HG03196 (cell line): ENCODE data around the gene VEZT.
"Not testable (repeated sequence)": the region's sequence is repeated elsewhere in the genome, so short reads cannot be mapped to it uniquely, and the experiment has no call there.

Source experiments
- ATAC-seq: cut with Tn5 transposase; IDR thresholded peaks from one replicate; pipeline ENCODE4 v1.9.1; 2021; ENCODE audit not compliant: unreplicated experiment

VEZT gene

GRCh38 chr12:95217377-95218149, at the start of gene VEZT, which contains the start of gene FGD6:
TSS of gene VEZT (plus strand) at chr12:95217807. CDS start at chr12:95217851, 44 bp downstream.
TSS of gene FGD6 (minus strand) at chr12:95217467. CDS start at chr12:95217240, 227 bp downstream.
- ATAC-seq: peak; percentile 92

- ATAC-seq: no peak
These were observed 48.9 kb upstream of the VEZT start for GRCh38 chr12:95168746-95169145.

- ATAC-seq: no peak
These were observed 48.2 kb upstream of the VEZT start for GRCh38 chr12:95169368-95169767.

GRCh38 chr12:95173392-95174251, 44.0 kb upstream of the VEZT start:
- ATAC-seq: no peak

- ATAC-seq: no peak
These were observed 40.3 kb upstream of the VEZT start for GRCh38 chr12:95177201-95177768.

- no peak for ATAC-seq
These were observed 39.5 kb upstream of the VEZT start for GRCh38 chr12:95178136-95178535.

GRCh38 chr12:95179011-95179410, 38.6 kb upstream of the VEZT start:
- no peak for ATAC-seq

GRCh38 chr12:95181103-95181502, 36.5 kb upstream of the VEZT start:
- no peak for ATAC-seq

GRCh38 chr12:95182868-95183415, 34.7 kb upstream of the VEZT start:
- ATAC-seq: no peak

GRCh38 chr12:95184121-95184520, 33.5 kb upstream of the VEZT start:
- ATAC-seq: no peak

GRCh38 chr12:95185072-95185471, 32.5 kb upstream of the VEZT start:
- no peak for ATAC-seq

GRCh38 chr12:95185854-95186253, 31.8 kb upstream of the VEZT start:
- ATAC-seq: no peak

- no peak for ATAC-seq
These were observed 29.7 kb upstream of the VEZT start for GRCh38 chr12:95187865-95188415.

- no peak for ATAC-seq
These were observed 26.4 kb upstream of the VEZT start for GRCh38 chr12:95191060-95191696.

GRCh38 chr12:95192271-95192670, 25.3 kb upstream of the VEZT start:
- no peak for ATAC-seq

- no peak for ATAC-seq
These were observed 24.5 kb upstream of the VEZT start for GRCh38 chr12:95193139-95193538.

- no peak for ATAC-seq
These were observed 22.5 kb upstream of the VEZT start for GRCh38 chr12:95195122-95195521.

GRCh38 chr12:95196875-95197569, 20.6 kb upstream of the VEZT start:
- not testable (repeated sequence) for ATAC-seq

- ATAC-seq: no peak
These were observed 20.0 kb upstream of the VEZT start for GRCh38 chr12:95197636-95198035.

- ATAC-seq: no peak
These were observed 18.7 kb upstream of the VEZT start for GRCh38 chr12:95198914-95199313.
